ENCODE data around the gene RPL7A.
"Not testable (repeated sequence)": the region's sequence is repeated elsewhere in the genome, so short reads cannot be mapped to it uniquely, and the experiment has no call there.

Gene RPL7A

GRCh38 chr9:133347985-133348717 lies at the start of gene RPL7A, which contains the start of gene MED22:
TSS of gene RPL7A (plus strand) at chr9:133348218. CDS start at chr9:133348244, 26 bp downstream.
TSS of gene MED22 (minus strand) at chr9:133348131. CDS start at chr9:133346662, 1,469 bp downstream.
- TF ChIP-seq CTCF (conservative IDR thresholded peaks at IDR 0.05; ENCODE audit: low read length) (no peak), EZH2phosphoT487 (IDR thresholded peaks at IDR 0.05; ENCODE audit: borderline replicate concordance) (no peak)
- H3K4me1 ChIP-seq (ENCODE audit: insufficient read depth, low read length, poor library complexity, severe bottlenecking): peaks cover 32% of the 10 kb centered on the region
- H4K20me1 ChIP-seq (ENCODE audit: insufficient read depth, low read length, poor library complexity, severe bottlenecking): peaks cover 57% of the 10 kb centered on the region
- peaks cover 51% of the 10 kb centered on the region for H3K36me3 ChIP-seq (ENCODE audit: insufficient read depth, low read length)
- H2AFZ ChIP-seq (ENCODE audit: low read length): peak within 1 kb of the TSS; percentile 74; the same call in 1 of the 2 replicates
- no peaks in the 10 kb centered on the region for H3K9me2 ChIP-seq (replicated peaks; ENCODE audit: low read depth, low read length)
- H3K9ac ChIP-seq (ENCODE audit: low read depth, low read length, poor library complexity, severe bottlenecking): peak within 1 kb of the TSS; percentile 100
- H3K27me3 ChIP-seq (ENCODE audit: insufficient read depth, low read length, poor library complexity, severe bottlenecking): peaks cover 8% of the 10 kb centered on the region
- H3K4me3 ChIP-seq (ENCODE audit: low read length, poor library complexity, severe bottlenecking): peak within 1 kb of the TSS; percentile 97
- H3F3A ChIP-seq (ENCODE audit: low read depth): peaks cover 11% of the 10 kb centered on the region; the same call in 1 of the 2 replicates
- no peaks in the 10 kb centered on the region for H3K9me3 ChIP-seq (ENCODE audit: insufficient read depth, low read depth, low read length)
- peak within 1 kb of the TSS; percentile 99 for H3K4me2 ChIP-seq (ENCODE audit: low read depth, low read length, poor library complexity, severe bottlenecking)
- H3K79me2 ChIP-seq (ENCODE audit: insufficient read depth, low read length): peaks cover 67% of the 10 kb centered on the region

GRCh38 chr9:133299996-133300395 lies 48.0 kb upstream of the RPL7A start:
- H3K4me1 ChIP-seq (ENCODE audit: insufficient read depth, low read length, poor library complexity, severe bottlenecking); H3F3A ChIP-seq (ENCODE audit: low read depth); H3K79me2 ChIP-seq (ENCODE audit: insufficient read depth, low read length); H3K27me3 ChIP-seq (ENCODE audit: insufficient read depth, low read length, poor library complexity, severe bottlenecking); H3K9me3 ChIP-seq (ENCODE audit: insufficient read depth, low read depth, low read length); H3K36me3 ChIP-seq (ENCODE audit: insufficient read depth, low read length); H2AFZ ChIP-seq (ENCODE audit: low read length); H3K4me2 ChIP-seq (ENCODE audit: low read depth, low read length, poor library complexity, severe bottlenecking); H3K9ac ChIP-seq (ENCODE audit: low read depth, low read length, poor library complexity, severe bottlenecking); H3K4me3 ChIP-seq (ENCODE audit: low read length, poor library complexity, severe bottlenecking); H4K20me1 ChIP-seq (ENCODE audit: insufficient read depth, low read length, poor library complexity, severe bottlenecking); H3K9me2 ChIP-seq (replicated peaks; ENCODE audit: low read depth, low read length): not testable (repeated sequence)

- H3K9ac ChIP-seq (ENCODE audit: low read depth, low read length, poor library complexity, severe bottlenecking): no peak overlapping the region
- H3K27me3 ChIP-seq (ENCODE audit: insufficient read depth, low read length, poor library complexity, severe bottlenecking): no peaks in the 10 kb centered on the region
- no peaks in the 10 kb centered on the region for H3K9me2 ChIP-seq (replicated peaks; ENCODE audit: low read depth, low read length)
- no peaks in the 10 kb centered on the region for H3K4me1 ChIP-seq (ENCODE audit: insufficient read depth, low read length, poor library complexity, severe bottlenecking)
- no peaks in the 10 kb centered on the region for H3K79me2 ChIP-seq (ENCODE audit: insufficient read depth, low read length)
- H2AFZ ChIP-seq (ENCODE audit: low read length): no peak overlapping the region
- no peaks in the 10 kb centered on the region for H3K9me3 ChIP-seq (ENCODE audit: insufficient read depth, low read depth, low read length)
- no peak overlapping the region for H3K4me2 ChIP-seq (ENCODE audit: low read depth, low read length, poor library complexity, severe bottlenecking)
- no peaks in the 10 kb centered on the region for H3F3A ChIP-seq (ENCODE audit: low read depth)
- TF ChIP-seq EZH2phosphoT487 (IDR thresholded peaks at IDR 0.05; ENCODE audit: borderline replicate concordance) (no peak), CTCF (conservative IDR thresholded peaks at IDR 0.05; ENCODE audit: low read length) (no peak)
- H4K20me1 ChIP-seq (ENCODE audit: insufficient read depth, low read length, poor library complexity, severe bottlenecking): no peaks in the 10 kb centered on the region
- no peaks in the 10 kb centered on the region for H3K36me3 ChIP-seq (ENCODE audit: insufficient read depth, low read length)
- H3K4me3 ChIP-seq (ENCODE audit: low read length, poor library complexity, severe bottlenecking): no peak overlapping the region
These were observed 46.5 kb upstream of the RPL7A start for GRCh38 chr9:133301253-133302230.
